CD4-positive, alpha-beta T cell treated with Interleukin-21 for 1 hour (primary cell): Measurements from ENCODE around the gene PRICKLE3.

ENCODE experiments used
- DNase-seq: peaks from one replicate; pipeline ENCODE4 v3.0.0-alpha.2; 2020

PRICKLE3 gene, protein sequence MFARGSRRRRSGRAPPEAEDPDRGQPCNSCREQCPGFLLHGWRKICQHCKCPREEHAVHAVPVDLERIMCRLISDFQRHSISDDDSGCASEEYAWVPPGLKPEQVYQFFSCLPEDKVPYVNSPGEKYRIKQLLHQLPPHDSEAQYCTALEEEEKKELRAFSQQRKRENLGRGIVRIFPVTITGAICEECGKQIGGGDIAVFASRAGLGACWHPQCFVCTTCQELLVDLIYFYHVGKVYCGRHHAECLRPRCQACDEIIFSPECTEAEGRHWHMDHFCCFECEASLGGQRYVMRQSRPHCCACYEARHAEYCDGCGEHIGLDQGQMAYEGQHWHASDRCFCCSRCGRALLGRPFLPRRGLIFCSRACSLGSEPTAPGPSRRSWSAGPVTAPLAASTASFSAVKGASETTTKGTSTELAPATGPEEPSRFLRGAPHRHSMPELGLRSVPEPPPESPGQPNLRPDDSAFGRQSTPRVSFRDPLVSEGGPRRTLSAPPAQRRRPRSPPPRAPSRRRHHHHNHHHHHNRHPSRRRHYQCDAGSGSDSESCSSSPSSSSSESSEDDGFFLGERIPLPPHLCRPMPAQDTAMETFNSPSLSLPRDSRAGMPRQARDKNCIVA

DNA sequence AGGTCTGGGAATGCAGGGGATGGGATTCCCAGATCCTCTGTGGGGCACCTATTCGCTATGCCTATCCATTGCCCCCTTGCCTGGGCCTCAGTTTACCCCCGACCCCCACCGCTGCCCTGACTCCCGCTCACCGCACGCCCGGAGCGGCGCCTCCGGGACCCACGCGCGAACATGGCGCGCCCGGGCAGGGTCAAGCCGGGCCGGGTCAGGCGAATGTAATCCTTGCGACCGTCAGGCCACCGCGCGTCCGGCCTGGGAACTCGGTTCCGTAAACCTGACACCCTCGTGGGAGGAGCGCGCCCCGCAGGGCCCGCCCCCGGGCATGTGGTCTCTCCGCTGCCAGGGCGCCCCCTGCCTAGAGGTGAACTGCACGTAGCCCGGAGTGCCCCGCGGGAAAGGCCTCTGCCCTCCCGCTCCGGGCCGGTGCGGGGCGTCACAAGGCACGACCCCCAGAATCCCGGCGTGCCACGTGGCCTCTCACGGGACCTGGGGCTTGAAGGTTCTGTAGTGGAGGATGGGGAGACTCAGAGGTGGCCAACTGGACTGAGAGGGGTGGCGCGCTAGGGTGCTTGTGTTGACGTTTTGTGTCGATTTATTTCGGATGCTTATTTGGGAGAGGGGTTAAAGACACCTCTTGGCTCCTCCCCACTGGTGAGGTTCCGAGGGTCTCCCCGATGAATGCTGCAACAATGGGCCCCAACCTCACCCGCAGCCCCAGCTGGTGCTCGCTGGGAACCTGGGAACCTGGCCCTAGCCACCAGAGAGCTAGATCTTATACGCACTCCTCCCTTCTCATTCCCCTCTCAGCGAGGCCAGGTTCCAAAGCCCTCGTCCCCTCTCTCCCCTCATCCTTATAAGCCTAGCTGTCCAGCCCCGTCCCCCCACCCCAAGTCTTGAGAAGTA lies at the start of gene PRICKLE3:
Gene PRICKLE3, minus strand, starts transcription at position 249 of the 903 bp plus-strand sequence. Its CDS starts 76 bp downstream, at position 173.
- DNase-seq = peak; percentile 74

DNA sequence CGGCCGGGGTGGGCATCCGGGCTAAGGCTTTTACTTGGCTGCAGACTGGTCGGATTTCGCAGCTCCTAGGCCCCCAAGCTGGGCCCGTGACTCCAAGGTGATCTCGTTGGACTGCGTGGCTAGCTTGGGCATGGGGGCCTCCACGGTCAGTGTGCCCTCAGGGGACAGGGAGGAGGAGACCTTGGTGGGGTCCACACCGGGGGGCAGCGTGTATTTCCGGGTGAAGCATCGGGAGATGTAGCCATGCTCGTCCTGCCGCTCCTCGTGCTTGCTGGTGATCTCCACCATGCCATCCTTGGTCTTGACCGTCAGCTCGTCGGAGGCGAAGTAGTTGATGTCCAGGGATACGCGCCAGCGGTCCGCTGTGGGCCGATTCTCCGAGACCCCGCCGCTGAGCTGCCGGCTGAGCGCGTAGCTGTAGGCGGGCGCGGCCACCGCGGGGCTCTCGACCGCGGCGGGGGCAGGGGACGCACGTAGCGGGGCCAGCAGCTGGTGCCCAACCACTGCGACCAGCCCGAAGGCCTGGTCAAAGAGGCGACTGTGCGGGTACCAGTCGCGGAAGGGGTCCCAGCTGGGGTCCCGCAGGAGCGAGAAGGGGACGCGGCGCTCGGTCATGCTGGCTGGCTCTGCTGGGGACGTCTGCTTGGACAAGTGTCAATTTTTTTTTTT lies 47.8 kb upstream of the PRICKLE3 start:
- DNase-seq = no peak

DNA sequence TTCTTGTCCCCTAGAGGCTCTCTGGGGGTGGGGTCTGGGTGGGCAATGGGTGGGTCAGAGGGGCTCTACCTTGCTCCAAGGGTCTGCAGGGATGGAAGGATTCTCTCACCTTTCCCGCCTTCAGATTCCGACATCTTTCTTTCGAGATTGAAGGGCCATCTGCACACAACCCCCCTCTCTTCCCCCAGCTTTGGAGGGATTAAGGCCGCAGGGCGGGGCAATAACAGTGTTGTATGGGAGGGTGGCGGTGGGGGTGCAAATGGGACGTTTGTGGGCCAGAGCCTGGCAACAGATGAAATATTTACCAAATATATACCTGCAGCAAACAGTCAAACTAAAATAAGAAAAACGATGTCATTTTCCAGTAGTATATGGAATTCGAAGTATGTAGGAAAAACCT lies 47.0 kb upstream of the PRICKLE3 start, which contains the start of gene CACNA1F:
Gene CACNA1F, minus strand, starts transcription at position 165 of the 400 bp plus-strand sequence. Its CDS starts 31 bp downstream, at position 134.
- DNase-seq = no peak

DNA sequence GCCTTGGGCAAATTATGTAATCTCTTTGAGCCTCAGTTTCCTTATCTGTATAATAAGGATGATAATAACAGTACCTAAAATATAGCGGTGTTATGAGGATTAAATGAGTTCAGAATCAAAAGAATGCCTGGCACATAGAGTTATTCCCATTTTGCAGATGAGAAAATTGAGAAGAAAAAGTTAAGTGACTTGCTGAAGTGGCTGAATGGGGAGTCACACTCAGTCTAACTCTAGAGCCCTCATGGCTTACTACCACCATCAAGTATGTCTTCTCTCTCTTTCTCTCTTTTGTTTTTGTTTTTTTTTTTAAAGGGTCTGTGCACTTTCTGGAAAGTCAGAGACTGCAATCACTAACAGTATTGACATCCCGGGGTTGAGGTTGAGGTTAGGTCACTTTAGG lies 46.4 kb upstream of the PRICKLE3 start:
- DNase-seq = no peak

DNA sequence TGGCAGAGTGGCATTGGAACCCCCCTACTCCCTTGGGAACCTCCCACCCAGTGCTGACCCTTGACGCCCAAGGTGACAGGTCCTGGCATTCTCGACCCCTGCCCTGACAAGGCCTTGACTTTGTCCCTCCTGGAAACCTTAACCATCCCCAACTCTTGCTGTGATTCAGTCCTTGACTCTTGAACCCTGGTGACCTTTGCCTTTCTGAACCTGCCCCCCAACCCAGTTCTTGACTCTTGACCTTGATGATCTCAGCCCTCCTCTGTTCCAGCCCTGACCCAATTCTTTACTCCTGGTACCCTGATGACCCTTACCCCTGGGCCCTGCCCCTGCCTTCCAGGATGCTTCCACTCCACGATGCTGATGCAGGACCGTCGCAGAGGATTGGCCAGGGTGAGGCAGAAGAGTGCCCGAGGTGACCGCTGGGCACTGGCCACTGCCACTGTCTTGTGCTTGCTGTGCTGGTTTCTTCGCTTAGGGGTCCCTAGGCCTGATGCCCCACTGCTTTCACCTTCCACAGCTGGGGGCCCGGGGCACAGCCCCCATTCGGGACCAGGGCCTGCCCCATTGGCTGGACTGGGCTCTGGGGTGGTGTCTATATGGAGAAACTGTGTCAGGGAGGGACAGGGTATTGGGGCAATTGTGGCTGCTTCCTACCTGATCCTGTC lies 45.3 kb upstream of the PRICKLE3 start:
- DNase-seq = no peak

DNA sequence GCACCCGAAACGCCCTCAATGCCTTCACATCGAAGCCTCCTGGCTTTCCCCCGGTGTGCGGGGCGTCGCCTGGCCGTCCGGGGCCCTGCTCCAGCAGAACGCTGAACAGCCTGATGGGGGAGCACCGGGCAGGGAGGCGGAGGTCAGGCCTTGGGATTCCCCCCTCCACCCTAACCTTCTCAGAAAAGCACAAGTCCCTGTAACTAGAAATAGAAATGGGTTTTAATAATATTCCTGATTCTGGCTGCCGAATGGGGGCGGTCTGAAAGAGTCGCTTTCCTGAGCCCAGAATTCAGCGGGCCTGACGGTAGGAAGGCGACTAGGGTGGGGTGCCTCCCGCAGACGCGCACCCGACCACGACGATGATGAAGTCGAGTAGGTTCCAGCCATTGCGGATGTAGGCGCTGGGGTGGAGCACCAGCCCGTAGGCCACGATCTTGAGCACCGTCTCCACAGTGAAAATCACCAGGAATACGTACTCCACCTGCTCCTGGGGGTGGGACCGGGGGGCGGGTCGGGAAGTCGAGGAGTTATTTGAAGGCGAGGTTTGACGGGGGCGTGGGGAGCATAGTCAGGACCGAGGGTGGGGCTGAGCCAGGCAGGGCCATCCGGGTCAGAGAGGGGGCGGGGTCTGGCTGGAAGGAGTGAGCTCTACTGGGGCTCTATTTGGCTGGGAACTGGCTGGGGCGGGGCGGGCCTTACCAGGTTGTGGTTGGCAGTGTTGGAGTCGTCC lies 44.5 kb upstream of the PRICKLE3 start:
- peak; percentile 68 for DNase-seq

DNA sequence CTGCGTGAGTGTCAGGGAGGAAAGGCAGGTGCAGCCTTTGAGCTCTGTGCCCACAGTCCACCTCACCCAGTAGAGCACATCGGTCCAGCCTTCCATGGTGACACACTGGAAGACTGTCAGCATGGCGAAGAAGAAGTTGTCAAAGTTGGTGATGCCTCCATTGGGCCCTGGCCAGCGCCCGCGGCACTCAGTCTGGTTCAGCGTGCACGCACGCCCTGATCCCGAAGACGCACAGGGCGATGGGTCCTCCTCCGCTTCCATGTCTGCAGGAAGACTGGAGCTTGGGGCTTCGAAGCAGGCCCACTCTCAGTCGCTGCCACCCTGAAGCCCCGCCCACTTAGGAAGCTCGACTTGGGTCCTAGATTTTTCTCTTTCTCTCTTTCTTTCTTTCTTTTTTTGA lies 42.0 kb upstream of the PRICKLE3 start:
- DNase-seq = no peak

DNA sequence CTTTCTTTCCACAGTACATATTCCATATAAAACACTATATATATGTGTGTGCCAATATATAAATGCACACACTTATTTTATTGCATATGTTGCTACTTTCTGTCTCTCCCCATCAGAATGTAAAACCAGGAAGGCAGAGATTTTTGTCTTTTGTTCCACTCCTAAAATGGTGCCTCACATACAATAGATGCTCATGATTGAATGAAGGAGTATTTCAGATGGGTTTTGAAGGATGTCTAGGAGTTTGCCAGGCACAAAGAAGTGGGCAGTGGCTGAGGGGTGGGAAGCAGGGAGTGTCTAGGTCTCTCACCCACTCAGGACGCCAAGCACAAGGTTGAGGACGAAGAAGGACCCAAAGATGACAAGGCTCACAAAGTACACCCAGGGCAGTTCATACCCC lies 41.6 kb upstream of the PRICKLE3 start:
- DNase-seq = no peak

DNA sequence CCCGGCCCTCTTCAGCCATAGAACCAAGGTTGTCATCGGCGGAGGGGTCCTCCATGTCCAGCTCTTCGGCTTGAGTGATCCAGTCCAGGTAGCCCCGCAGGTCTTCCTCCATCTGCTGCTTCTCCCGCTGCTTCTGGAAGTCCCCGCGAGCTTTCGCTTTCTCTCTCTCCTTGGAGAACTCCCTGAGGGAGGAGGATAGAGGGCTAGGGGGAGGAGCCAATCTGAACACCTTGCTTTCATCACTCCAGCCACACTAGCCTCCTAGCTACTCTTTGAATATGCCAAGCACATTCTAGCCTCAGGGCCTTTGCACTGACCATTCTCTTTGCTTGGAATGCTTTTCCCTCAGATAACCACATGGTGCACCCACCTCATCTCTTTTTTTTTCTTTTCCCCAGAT lies 40.8 kb upstream of the PRICKLE3 start:
- no peak for DNase-seq

DNA sequence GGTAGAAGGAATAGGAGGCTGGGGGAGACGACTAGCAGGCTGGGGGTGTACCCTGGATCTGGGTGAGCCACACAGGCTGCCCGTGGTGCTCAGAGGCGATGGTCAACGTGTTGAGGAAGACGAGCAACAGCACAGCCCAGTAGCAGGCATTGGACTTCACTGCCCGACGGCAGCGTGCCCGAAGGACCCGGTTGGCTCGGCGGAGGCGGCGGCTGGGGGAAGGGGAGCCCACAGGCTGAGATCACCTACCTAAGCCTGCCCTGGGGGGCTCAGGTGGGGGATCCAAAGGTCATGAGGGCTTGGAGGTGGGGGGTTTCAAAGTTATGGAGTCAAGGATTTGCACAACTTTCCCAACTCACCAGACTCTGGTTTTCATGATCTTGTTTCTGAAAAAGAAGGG lies 39.7 kb upstream of the PRICKLE3 start:
- no peak for DNase-seq

DNA sequence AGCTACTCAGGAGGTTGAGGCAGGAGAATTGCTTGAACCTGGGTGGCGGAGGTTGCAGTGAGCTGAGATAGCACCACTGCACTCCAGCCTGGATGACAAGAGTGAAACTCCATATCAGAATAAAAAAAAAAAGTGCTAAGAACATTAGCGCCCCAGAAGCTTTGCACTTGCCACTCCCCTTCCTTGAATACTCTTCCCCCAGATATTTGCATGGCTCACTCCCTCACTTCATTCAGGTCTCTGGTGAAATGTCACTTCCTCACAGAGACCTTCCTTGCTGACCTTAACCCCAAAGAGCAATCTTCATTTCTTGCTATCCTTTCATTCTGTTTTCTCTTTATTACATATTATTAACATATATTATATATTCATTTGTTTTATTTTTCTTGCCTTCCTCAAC lies 35.7 kb upstream of the PRICKLE3 start:
- no peak for DNase-seq

DNA sequence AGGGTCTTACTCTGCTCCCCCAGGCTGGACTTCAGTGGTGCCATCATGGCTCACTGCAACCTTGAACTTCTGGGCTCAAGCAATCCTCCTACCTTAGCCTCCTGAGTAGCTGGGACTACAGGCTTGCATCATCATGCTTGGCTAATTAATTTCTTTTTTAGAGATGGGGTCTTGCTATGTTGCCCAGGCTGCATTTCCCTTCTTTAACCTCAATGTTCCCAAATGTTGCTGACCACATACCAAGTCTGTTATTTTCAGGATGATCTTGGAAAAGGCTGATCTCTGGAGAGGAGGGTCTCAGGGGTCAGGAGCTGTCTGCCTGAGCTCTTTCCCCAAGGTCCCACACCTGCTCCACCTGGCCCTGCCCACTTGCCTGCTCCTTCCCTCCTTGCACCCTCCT lies 33.9 kb upstream of the PRICKLE3 start:
- no peak for DNase-seq

DNA sequence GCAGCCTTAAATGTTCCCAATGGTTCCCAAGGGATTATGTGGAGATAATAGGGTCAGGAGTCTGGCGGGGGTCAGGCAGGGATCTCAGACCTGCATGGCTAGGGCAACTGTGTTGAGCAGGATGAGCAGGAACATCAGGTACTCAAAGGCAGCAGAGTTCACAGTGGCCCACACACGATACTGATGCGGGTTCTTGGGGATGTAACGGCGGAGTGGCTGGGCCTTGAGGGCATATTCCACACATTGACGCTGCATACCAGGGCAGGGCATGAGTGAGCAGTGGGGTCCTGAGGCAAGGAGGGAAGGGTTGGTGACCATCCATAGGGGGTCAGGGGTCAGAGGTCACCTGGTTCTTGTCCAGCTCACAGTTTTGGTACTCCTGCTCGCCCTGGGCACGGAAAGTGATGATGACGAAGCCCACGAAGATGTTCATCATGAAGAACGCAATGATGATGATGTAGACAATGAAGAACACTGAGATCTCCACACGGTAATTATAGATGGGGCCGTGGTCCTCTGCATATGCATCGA lies 28.9 kb upstream of the PRICKLE3 start:
- DNase-seq = no peak

DNA sequence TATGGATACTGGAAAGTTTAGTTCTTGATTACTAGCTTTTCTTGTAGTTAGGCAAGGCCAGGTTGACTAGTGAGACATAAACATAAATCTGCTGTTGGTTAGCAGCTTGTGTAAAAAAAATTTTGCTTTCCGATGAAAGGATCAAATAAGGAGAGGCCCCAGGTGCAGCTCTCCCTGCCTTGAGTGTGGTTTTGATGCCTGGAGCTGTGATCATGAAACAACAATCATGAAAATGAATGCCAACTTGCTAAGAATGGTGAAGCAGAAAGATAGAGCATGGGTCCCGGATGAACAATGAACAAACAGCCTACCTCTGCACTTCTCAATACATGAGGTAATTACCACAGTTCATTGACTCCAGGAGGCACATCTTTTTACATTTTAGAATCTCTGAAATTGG lies 28.2 kb upstream of the PRICKLE3 start:
- no peak for DNase-seq

DNA sequence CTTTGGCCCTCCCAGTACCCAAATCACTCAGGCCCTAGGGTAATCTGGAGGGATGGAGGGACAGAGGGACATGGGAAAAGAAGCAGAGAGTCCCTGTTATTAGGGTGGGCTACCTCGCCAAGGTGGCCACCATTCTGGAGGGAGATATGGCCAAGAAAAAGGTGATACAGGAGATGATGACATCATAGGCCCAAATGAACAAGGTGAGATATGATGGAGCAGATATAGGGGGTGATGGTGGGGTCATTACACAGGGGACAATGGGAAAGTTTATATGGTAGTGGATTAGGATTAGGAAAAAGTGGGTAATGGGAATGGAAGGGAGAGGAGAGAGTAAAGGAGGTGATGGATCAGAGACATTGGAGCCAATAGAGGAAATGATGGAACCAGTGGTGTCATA lies 26.7 kb upstream of the PRICKLE3 start:
- DNase-seq = no peak

DNA sequence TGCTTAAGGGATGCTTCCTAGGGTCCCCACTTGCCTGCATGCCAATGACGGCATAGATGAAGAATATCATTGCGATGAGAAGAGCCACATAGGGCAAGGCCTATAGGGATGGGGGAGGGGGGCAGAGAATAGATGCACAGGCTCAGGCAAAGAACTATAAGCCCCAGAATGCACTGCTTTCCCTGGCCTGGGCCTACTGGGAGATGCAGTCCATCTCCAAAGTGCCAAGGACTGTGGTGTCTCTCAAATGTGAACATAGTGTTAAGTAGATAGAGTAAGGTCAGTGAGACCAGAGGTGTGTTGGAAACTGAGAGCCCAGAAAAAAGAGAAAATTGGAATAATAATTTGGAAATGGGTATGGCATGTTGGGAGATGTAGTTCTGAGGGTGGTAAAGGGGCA lies 26.0 kb upstream of the PRICKLE3 start:
- no peak for DNase-seq

DNA sequence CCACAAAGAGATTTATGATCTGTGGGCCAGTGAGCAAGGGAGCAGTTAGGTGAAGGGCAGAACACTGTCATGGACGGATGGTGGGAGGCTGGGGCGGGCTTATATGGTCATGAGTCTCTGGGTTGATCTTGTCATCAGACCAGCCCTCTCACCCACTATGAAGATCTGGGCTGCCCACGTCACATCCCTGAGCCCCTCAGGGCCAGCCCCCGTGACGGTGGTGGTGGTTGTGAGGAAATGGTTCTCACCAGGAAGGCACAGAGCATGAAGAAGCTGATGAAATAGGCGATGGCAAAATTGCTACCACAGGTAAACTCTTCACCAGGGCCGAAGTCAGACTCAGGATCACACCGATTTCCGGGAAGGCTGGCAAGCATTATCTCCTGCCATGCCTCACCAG lies 24.9 kb upstream of the PRICKLE3 start:
- DNase-seq = no peak

DNA sequence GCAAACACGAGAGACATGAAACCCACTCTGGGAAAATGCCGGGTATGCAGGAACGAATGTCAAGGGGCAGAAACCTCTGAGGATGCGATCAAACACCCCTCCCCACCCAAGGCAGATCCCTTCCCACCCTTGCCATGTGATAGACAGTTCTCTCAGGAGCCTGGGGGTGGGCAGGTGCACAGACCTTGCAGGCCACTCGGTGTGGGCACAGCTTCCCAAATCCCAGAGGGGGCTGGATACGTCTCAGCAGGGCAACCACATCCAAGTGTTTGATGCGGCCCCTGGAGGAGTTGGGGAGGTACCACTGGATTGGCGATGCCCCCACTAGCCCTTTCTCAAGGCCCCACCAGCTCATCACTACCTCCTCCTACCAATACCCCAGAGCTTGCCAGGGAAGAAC lies 24.2 kb upstream of the PRICKLE3 start:
- no peak for DNase-seq

DNA sequence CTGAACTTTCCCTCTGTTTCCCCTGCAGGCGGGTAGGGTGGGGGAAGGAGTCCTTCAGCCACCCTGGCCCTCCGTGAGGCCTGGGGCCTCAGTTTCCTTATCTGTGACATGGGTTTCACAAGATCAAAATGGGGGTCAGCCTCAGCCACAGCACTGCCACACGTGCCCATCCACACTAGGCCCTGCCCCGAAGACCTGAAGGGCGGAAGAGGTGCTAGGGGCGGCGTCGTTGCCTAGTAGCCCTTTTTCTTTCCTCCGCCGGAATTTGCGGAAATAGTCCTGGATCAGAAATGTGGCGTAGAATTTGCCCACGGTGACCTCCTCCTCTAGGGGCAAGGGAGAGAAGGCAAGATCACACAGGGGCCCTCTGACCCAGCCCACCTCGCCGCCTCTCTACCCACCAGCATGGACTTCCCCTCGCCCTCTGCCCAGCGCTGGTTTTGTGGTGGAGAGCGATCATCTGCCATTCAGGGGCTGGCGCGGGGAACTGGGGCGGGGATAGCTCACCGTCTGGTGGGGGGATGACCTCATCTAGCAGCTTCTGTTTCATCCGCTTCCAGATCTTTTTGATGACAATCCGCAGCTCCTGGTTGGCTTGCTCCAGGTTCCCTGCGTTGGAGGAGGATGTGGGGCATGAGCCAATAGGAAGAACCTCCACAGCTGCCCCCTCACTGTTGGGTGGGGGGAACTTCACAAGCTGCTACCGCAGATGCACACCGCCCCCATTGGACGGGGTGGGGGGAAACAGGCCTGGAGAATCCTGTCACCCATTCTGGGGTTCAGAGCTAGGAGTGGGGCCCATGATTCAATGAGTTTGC lies 23.5 kb upstream of the PRICKLE3 start:
- no peak for DNase-seq

DNA sequence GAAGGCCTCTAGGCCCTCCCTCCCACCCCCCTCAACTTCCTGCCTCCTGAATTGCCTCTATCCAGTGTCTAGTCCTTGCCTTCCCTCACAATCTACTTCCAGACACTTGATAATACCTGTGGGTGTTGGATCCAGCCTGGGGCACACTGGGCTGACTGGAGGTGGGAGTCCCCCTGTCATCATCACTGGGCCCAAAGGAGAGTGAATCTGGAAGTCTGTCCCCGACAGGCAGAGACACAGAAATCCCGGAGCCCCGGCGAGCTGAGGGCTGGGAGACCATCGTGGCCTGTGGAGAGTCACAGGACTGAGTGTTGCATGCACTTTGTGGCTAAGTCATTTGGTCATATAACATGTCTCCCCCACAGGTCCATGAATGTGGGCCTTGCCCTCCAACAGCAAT lies 22.2 kb upstream of the PRICKLE3 start:
- DNase-seq = no peak
